Mucosa of rectum (tissue), 2 donors: ENCODE data around the gene TMC4.
"Not testable (repeated sequence)": the region's sequence is repeated elsewhere in the genome, so short reads cannot be mapped to it uniquely, and the experiment has no call there.

ENCODE experiments used
- H3K27ac ChIP-seq, 2 donors: one replicate each; pipeline ENCODE4 v1.7.0; 2013; ENCODE audit warnings: inconsistent platforms in 2 of 2, low read depth in 2 of 2, low read length in 2 of 2
- H3K27me3 ChIP-seq, 2 donors: one replicate each; pipeline ENCODE4 v1.7.0; 2013; ENCODE audit warnings: low read length in 2 of 2; ENCODE audit not compliant: control insufficient read depth in 2 of 2, insufficient read depth in 2 of 2
- H3K36me3 ChIP-seq, 2 donors: one replicate each; pipeline ENCODE4 v1.7.0; 2013; ENCODE audit warnings: low read length in 2 of 2; ENCODE audit not compliant: control insufficient read depth in 2 of 2, insufficient read depth in 2 of 2
- H3K4me1 ChIP-seq, 2 donors: one replicate each; pipeline ENCODE4 v1.7.0; 2013; ENCODE audit warnings: low read length in 2 of 2, mild to moderate bottlenecking in 1 of 2; ENCODE audit not compliant: control insufficient read depth in 2 of 2, insufficient read depth in 2 of 2
- H3K4me3 ChIP-seq, 2 donors: one replicate each; pipeline ENCODE4 v1.7.0; 2013; ENCODE audit warnings: low read length in 2 of 2
- H3K9ac ChIP-seq, 2 donors: one replicate each; pipeline ENCODE4 v1.7.0; 2013; ENCODE audit warnings: low read length in 2 of 2, low read depth in 1 of 2, mild to moderate bottlenecking in 1 of 2
- H3K9me3 ChIP-seq, 2 donors: one replicate each; pipeline ENCODE4 v1.7.0; 2013; ENCODE audit warnings: low read length in 2 of 2; ENCODE audit not compliant: control insufficient read depth in 2 of 2
- donor health status: healthy.
- donor health status: Normal muscosa, but diverticular disease.

TMC4 gene

DNA sequence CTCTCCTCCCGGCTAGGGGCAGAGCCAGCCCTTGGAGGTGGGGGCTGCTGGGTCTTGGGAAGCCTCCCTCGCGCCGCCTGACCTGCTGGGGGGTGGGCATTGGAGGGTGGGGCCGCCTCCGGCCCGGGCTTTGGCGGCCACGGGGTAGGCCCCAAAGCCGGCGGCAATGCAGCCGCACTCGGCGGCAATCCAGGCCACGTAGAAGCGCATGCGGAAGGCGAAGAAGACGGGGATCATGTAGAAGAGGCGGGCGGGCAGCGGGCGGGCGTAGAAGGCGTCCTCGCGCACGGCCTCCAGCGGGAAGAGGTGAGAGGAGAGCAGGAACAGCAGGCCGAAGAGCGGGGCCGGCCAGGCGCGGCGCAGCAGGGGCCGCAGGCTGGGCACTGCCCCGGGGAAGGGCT lies 7.7 kb upstream of the TMC4 start:
- Histone ChIP-seq H3K36me3 (peaks cover 12 to 15% of the 10 kb centered on the region in 2 donors), H3K27ac (no peak overlapping the region), H3K27me3 (no peaks in the 10 kb centered on the region), H3K4me1 (peaks cover 4 to 5% of the 10 kb centered on the region in 2 donors), H3K9ac (no peak overlapping the region), H3K4me3 (no peak overlapping the region), H3K9me3 (no peaks in the 10 kb centered on the region)

DNA sequence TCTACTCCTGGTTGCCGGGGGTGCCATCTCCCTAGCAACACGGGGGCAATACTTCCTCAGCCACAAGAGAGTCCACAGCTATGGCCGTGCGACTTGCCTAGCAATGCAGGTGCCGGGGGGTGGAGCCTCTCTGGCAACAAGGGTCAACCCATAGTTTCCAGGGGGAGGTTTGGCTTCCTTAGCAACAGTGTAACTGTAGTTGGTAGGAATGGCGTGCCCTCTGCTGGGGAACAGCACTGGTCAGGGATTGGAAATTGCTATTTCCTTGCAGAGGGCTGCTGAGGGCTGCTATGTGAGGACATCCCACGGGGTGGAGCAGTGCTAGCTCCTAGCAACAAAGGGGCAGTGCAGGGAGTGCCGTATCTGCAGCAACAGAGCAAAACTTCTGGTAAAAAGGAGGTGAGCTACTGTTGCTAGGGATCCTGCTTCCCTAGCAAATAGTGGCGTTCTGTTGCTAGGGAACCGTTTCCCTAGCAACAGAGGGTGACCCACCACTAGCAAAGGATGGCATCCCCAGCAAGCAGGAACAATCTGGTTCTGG lies 7.0 kb upstream of the TMC4 start:
- H3K9me3 ChIP-seq, result no peaks in the 10 kb centered on the region
- no peak overlapping the region for H3K27ac ChIP-seq
- peaks cover 4 to 5% of the 10 kb centered on the region in 2 donors for H3K4me1 ChIP-seq
- peaks cover 12 to 15% of the 10 kb centered on the region in 2 donors for H3K36me3 ChIP-seq
- no peaks in the 10 kb centered on the region for H3K27me3 ChIP-seq
- peak overlapping the region in 1 of 2 donors; percentile 8 for H3K9ac ChIP-seq
- H3K4me3 ChIP-seq, result no peak overlapping the region

DNA sequence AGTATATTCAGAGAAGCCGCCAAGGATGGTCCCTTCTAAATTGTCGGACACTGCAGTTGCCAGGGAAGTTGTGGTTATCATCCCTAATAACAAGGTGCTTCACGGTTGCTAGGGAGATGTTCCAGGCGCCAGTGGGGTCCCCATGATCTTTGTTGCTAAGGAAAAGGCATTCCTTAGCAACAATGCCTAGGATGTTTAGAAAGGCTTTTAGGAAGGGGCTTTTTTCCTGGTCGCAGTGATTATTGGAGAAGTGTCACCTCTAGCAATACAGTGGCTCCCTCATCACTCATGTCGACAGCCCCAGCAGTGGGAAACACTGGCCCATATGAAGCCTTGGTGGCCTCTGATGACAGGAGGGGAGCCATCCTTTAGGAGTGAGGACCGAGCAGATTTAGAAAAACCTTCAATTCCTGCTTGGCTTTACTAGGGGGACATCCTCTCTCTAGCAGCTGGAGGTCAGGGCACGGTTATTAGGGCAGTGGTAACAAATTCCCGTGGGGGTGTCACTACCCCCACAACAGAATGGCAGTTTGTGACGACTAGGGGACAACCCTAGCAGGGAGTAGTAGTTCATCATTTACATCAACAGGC lies 6.4 kb upstream of the TMC4 start:
- Histone ChIP-seq H3K4me3 (no peak overlapping the region), H3K27ac (no peak overlapping the region), H3K9ac (no peak overlapping the region), H3K4me1 (peaks cover 4 to 5% of the 10 kb centered on the region in 2 donors), H3K9me3 (no peaks in the 10 kb centered on the region), H3K27me3 (no peaks in the 10 kb centered on the region), H3K36me3 (peaks cover 12 to 15% of the 10 kb centered on the region in 2 donors)

- Histone ChIP-seq H3K36me3 (peaks cover 12 to 15% of the 10 kb centered on the region in 2 donors), H3K27me3 (no peaks in the 10 kb centered on the region)
Observed at GRCh38 chr19:54178581-54179261, 5.8 kb upstream of the TMC4 start.

DNA sequence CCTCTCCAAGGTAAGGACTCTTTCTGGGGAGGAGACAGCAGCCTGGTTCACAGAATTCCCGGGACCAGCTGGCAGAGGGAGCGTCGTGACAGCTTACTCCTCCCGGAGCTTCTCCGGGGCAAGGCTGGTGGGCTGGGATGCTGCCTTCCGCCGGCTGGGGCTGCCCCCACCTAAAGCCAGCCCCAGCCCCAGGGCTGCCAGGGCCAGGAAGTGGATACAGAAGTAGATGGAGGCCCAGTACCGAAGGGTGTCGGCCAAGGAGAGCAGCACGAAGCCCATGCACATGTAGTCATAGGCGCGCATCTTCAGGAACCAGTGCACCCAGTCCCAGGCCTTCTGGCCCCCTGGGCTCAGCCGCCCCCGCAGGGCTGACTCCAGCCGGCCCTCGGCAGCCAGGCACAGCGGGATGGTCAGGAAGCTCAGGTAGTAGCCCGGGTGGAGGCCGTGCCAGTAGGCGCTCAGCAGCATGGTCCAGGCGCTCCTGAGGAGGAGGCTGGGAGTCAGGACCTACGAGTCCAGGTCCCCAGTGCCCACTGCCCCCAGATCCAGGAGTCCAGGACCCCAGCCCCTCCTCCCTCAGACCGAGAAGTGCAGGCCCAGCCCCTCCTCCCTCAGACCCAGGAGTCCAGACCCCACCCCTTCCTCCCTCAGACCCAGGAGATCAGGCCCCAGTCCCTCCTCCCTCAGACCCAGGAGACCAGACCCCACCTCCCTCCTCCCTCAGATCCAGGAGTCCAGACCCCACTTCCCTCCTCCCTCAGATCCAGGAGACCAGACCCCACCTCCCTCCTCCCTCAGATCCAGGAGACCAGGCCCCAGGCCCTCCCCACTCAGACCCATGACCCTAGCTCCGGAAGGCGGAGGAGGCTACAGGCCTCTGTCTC lies 1.2 kb upstream of the TMC4 start:
- H3K9me3 ChIP-seq, result no peaks in the 10 kb centered on the region
- H3K27ac ChIP-seq, result no peak overlapping the region
- no peak overlapping the region for H3K9ac ChIP-seq
- H3K36me3 ChIP-seq, result peaks cover 0 to 8% of the 10 kb centered on the region in 2 donors
- H3K27me3 ChIP-seq, result no peaks in the 10 kb centered on the region
- peaks cover 0 to 5% of the 10 kb centered on the region in 2 donors for H3K4me1 ChIP-seq
- H3K4me3 ChIP-seq, result no peak overlapping the region

More at GRCh38 chr19:54178581-54179261, 5.8 kb upstream of the TMC4 start:
- no peak overlapping the region for H3K27ac ChIP-seq
- H3K4me1 ChIP-seq, result peaks cover 4 to 5% of the 10 kb centered on the region in 2 donors
- H3K9me3 ChIP-seq, result no peaks in the 10 kb centered on the region
- no peak overlapping the region for H3K4me3 ChIP-seq
- H3K9ac ChIP-seq, result no peak overlapping the region

DNA sequence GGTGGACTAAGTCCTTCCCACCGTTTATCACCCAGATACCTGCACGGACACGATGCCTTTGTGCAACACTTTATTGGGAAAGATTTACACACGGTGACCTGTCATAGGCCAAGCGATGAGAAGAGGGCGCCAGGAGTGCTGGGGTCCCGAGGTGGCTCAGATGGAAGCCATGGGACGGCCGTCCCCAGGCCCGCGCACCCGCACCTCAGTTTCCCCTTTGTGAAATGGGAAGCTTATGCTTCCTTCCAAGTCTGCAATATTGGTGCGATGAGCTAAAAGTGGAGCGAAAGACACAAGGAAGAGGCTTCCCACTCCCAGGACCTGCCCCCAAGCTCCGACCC lies 369 bp upstream of the TMC4 start:
- Histone ChIP-seq H3K27me3 (no peaks in the 10 kb centered on the region), H3K9ac (peak overlapping the region in 1 of 2 donors; percentile 27), H3K27ac (no peak overlapping the region), H3K36me3 (peaks cover 0 to 3% of the 10 kb centered on the region in 2 donors), H3K9me3 (no peaks in the 10 kb centered on the region), H3K4me1 (peaks cover 1 to 7% of the 10 kb centered on the region in 2 donors), H3K4me3 (peak overlapping the region; percentile 31 to 74)

- H3K36me3 ChIP-seq, H3K4me1 ChIP-seq, H3K9ac ChIP-seq, H3K9me3 ChIP-seq, H3K27me3 ChIP-seq: not testable (repeated sequence)
- Histone ChIP-seq H3K27ac (peak overlapping the region in 1 of 2 donors; percentile 89), H3K4me3 (peak overlapping the region in 1 of 2 donors; percentile 31)
Observed at GRCh38 chr19:54171736-54172431, 1.1 kb downstream of the TMC4 start.

- H3K27ac ChIP-seq, result no peak overlapping the region
- H3K27me3 ChIP-seq, result no peaks in the 10 kb centered on the region
- H3K36me3 ChIP-seq, result no peaks in the 10 kb centered on the region
- H3K4me3 ChIP-seq, result no peak overlapping the region
- no peaks in the 10 kb centered on the region for H3K9me3 ChIP-seq
- H3K4me1 ChIP-seq, result peaks cover 9 to 19% of the 10 kb centered on the region in 2 donors
- H3K9ac ChIP-seq, result no peak overlapping the region
Observed at GRCh38 chr19:54169149-54169740, 3.7 kb downstream of the TMC4 start.

GRCh38 chr19:54168174-54168917 lies 4.6 kb downstream of the TMC4 start:
- Histone ChIP-seq H3K4me3 (no peak overlapping the region), H3K9me3 (no peaks in the 10 kb centered on the region), H3K27me3 (no peaks in the 10 kb centered on the region), H3K36me3 (no peaks in the 10 kb centered on the region), H3K27ac (no peak overlapping the region), H3K4me1 (peaks cover 13 to 19% of the 10 kb centered on the region in 2 donors), H3K9ac (no peak overlapping the region)
